H1 (cell line): ENCODE measurements around the gene MYOM1. TPM values are rescaled to one million over a fixed set of nuclear protein-coding genes. Genes with fewer than 3 reads are reported as not detected.

Experiments
- CHD7 ChIP-seq: fragments of 300-600 bp; sonication (generic); IDR thresholded peaks from 2 replicates; pipeline ENCODE4 v1.7.1; 2012; ENCODE audit warnings: low read length, moderate library complexity, mild to moderate bottlenecking, inconsistent platforms; ENCODE audit not compliant: insufficient replicate concordance
- KDM5A ChIP-seq: fragments of 200-600 bp; IDR thresholded peaks from 2 replicates; pipeline ENCODE4 v1.7.1; 2012; ENCODE audit warnings: mild to moderate bottlenecking, low read length, inconsistent platforms, mixed read lengths
- SP4 ChIP-seq: IDR thresholded peaks from 2 replicates; pipeline ENCODE4 v1.6.1; 2012; ENCODE audit warnings: low read length, inconsistent platforms
- polyA plus RNA-seq, 7 experiments: library from polyadenylated mRNA; depleted of rRNA in 3 of 7; stranded (reverse) in 5 of 7; unstranded in 2 of 7; fragments of >200 nt in 5 of 7; fragments of 200-250 nt in 2 of 7; gene quantifications; 1 replicate in 5 of 7; 2 replicates in 1 of 7; 4 replicates in 1 of 7; pipeline versions ENCODE4 v1.2.1 to v1.2.3, GENCODE V29; 2011 to 2013; ENCODE audit warnings: missing spikeins in 2 of 7, mixed read lengths in 2 of 7
- total RNA-seq: library from RNA; stranded (reverse); fragmentation: NEBNext Ultra II Directional; extraction: Animal tissue kit (Norgen Biotek cat#: 25700); gene quantifications from 2 replicates; pipeline ENCODE4 v1.2.1, GENCODE V29; 2021
- TF ChIP-seq, protein P1 (sequence below): IDR thresholded peaks from 2 replicates; pipeline ENCODE4 v1.6.1; 2012; ENCODE audit warnings: inconsistent platforms
- TF ChIP-seq, protein P2 (sequence below): IDR thresholded peaks from 2 replicates; pipeline ENCODE4 v1.6.1; 2012; ENCODE audit warnings: inconsistent platforms

MYOM1 gene
- total and polyA plus RNA-seq, 2 of the 8 experiments (the other 6 are each of a cell fraction or from before 2014, with no cell fraction given): 0.06 to 0.32 TPM

DNA sequence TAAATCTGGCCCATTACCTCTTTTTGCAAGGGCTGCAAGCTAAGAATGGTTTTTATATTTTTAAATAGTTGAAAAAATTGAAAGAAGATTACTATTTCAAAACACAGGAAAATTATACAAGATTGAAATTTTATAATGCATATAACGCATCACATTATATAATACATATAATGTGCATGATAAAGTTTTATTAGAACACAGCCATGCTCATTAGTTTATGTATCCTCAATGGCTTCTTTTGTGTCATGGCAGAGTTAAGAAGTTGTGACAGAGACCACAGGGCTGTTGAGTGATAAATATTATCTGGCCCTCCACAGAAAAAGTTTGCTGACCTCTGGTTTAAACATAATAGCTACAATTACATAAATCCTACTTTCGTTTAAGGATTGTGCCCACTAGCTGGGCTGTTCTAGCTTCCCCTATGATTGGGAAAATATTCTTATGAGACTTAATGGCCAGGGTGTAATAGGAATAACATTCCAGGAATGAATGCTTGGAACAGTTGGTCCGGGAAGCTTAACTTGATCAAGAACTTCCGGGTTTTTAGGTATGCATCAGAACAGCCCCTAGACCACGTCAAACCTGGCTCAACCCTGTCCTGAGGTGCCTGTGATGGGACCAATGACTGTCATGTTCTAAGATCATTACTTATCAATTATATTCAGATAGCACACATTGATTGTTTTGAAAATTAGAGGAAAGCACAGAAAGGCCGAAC, 108.1 kb downstream of the MYOM1 start (continued):
- TF ChIP-seq, protein P1, sequence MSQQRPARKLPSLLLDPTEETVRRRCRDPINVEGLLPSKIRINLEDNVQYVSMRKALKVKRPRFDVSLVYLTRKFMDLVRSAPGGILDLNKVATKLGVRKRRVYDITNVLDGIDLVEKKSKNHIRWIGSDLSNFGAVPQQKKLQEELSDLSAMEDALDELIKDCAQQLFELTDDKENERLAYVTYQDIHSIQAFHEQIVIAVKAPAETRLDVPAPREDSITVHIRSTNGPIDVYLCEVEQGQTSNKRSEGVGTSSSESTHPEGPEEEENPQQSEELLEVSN: no peak
- TF ChIP-seq SP4 (no peak), KDM5A (no peak), CHD7 (no peak)
- TF ChIP-seq, protein P2, sequence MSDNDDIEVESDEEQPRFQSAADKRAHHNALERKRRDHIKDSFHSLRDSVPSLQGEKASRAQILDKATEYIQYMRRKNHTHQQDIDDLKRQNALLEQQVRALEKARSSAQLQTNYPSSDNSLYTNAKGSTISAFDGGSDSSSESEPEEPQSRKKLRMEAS: no peak
